AG08395 (cell line): Measurements from ENCODE around the gene PLIN1.
A peak's percentile ranks its signal among the peaks of the same experiment; 100 is the strongest.
"Not testable (repeated sequence)": the region's sequence is repeated elsewhere in the genome, so short reads cannot be mapped to it uniquely, and the experiment has no call there.

Experiments used
- DNase-seq: peaks from one replicate; pipeline ENCODE4 v3.0.0; 2012; ENCODE audit warnings: mixed read lengths, low spot score

The PLIN1 gene, protein sequence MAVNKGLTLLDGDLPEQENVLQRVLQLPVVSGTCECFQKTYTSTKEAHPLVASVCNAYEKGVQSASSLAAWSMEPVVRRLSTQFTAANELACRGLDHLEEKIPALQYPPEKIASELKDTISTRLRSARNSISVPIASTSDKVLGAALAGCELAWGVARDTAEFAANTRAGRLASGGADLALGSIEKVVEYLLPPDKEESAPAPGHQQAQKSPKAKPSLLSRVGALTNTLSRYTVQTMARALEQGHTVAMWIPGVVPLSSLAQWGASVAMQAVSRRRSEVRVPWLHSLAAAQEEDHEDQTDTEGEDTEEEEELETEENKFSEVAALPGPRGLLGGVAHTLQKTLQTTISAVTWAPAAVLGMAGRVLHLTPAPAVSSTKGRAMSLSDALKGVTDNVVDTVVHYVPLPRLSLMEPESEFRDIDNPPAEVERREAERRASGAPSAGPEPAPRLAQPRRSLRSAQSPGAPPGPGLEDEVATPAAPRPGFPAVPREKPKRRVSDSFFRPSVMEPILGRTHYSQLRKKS

DNA sequence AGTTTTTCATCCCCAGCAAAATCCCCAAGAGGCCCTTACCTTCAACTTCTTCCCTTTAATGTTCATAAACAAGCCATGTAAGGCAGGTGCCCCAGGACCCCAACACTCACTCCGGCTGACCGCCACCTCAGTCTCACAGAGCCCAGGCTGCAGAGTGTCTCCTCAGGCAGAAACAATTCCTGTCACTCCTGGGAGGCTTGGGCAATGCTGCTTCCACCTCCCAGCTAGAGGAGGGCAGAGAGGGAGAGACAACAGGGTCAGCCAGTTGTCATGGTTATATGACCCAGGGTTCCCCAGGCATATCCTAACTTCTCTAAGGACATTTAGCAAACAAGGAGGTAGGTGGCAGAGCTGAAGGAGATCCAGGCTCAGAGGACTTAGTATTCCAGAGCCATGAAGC lies at the start of gene PLIN1:
PLIN1 (minus strand) TSS at position 156 of the 400 bp plus-strand sequence. CDS start 1,878 bp downstream, outside the sequence.
- no peak for DNase-seq

DNA sequence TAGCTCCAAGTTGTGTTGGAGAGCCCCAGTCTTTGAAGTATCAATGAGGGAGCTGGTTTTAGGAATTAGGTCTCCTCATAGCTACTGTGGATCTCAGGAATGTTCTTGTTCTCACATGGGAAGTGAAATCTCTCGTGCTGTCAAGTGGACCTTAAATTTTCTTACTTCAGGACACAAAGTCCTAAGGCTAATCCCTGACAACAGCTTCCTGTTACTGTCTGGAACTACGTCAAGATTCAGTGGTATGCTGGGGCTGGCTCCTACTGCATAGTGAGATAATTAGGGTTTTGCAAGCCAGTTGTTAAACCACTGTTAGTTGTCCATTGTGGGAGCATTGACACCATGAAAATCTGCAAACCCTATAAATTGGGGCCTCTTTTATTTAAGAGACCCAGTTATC lies 49.1 kb upstream of the PLIN1 start:
- peak; percentile 31 for DNase-seq

DNA sequence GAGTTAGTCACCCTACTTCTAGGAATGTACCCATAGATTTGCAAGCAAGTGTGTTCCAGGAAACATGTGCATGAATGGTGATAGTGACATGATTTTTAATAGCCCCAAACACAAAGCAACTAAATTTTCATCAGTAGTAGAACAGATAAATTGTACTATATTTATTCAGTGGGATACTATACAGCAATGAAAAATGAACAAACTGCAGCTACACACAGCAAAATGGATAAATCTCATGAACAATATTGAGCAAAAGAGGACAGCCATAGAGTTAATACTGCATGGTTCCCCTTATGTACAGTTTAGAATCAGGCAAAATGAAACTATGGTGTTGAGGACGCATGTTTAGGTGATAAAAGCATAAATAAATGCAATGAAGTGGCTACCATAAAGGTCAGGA lies 45.9 kb upstream of the PLIN1 start:
- no peak for DNase-seq

DNA sequence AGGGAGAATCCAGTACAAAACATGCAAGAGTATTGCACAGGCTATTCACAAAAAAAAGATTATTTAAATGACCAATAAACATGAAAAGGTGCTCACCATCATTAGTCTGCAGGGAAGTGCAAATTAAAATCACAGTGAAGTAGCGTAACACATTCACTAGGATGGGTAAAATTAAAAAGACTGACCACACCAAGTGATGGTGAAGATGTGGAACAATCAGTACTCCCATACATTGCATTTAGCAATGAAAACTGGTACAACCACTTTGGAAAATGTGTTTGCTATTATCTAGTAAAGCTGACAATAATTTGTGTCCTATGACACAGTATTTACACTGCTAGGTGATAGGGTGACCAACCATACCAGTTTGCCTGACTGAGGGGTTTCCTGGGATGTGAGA lies 45.5 kb upstream of the PLIN1 start:
- DNase-seq, result no peak

DNA sequence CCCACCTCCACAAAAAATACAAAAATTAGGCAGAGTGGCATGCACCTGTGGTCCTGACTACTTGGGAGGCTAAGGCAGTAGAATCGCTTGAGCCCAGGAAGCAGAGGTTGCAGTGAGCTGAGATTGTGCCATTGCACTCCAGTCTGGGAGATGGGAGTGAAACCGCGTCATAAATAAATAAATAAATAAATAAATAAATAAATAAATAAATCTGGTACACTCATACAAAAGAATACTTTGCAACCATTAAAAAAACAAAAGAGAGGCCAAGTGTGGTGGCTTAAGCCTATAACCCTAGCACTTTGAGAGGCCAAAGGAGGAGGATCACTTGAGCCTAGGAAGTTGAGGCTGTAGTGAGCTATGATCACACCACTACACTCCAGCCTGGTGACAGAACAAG lies 43.9 kb upstream of the PLIN1 start:
- DNase-seq, result no peak

DNA sequence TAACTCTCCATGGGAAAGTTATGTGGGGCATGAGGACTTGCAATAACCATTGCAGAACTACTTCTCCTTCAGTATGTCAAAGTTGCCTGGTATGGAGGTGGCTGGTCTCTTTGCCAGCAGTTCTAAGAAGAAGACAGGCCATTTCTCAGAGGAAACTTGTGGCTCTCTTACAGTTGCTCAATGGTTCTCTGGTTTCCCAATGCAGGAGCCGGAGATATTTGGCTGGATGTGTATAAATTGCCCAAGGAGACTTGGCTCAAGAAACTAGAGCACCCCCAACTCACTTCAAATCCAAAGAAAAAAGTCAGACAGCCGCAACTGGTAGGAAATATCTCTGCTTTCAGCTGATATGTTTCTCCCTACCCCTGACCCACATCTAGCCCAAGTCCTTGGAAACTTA lies 35.6 kb upstream of the PLIN1 start:
- DNase-seq, result no peak

DNA sequence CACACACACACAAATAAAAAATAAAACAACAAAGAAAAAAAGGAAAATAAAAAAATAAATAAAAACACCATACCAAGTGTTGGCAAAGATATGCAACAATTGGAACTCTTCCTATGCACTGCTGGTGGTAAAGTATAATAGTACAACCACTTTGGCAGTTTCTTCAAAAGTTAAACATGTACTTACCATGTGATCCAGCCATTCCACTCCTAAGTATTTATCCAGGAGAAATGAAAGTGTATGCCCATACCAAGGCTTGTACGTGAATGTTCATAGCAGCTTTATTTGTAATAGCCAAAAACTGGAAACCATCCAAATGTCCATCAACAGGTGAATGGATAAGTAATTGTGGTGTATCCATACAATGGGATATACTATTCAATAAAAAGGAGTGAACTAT lies 28.4 kb upstream of the PLIN1 start:
- no peak for DNase-seq

DNA sequence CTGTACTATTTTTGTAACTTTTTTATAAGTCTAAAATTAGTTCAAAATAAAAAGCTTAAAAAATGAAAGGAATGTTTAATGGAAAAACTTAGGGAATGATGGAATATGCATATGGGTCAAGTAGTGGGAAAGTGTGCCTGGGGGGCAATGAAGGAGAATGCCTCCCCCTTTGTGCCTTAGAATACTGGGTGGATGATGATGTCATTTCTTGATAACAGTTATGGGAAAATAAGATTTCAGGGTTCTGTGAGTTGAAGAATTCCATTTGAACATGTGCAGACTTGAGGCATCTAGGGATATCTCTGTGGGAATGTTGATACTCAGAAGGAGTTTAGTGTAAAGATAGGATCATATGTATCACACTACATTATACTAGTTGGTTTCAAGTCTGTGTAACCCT lies 25.2 kb upstream of the PLIN1 start:
- DNase-seq, result no peak

DNA sequence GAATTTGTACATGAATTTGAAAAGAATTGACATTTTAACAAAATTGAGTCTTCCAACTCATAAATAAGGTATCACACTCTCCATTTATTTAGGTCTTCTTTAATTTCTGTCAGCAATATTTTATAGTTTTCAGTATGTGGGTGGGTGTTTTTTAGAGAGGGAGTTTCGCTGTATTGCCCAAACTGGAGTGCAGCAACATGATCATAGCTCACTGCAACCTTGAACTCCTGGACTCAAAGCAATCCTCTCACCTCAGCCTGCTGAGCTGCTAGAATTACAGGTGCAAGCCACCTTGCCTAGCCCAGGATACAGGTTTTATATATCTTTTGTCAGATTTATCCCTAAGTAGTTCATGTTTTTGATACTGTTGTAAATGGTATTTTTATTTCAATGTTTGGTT lies 16.0 kb upstream of the PLIN1 start:
- DNase-seq, result no peak

DNA sequence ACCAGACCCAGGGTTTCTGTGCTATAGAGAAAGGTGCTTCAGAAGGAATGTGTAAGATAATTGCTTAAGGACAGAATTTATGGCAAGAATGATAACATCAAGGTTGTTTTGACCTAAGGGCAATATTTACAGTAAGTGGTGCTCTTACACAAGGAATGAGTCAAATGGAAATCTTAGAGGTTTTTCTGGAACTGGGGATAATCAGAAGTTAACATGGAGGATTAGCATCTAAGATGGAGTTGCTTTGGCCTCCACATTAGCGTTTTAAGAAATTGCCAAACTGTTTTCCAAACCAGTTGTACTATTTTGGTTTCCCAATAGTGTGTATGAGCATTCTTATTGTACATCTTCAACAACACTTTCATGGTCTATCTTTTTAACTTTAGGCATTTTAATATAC lies 14.5 kb upstream of the PLIN1 start:
- DNase-seq, result no peak

DNA sequence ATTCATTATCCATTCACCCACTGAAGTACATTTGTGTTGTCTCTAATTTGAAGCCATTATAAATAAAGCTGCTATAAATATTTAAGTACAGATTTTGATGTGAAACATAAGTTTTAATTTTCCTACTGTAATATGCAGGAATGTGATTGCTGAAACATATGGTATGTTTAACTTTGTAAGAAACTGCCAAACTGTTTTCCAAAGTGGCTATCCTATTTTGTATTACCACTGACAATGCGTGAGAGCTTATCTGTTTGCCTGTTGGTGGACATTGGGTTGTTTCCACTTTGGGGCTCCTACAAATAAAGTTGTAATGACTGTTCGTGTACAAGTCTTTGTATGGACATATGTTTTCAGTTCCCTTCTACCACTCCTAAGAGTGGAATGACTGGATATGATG lies 13.9 kb upstream of the PLIN1 start:
- no peak for DNase-seq

DNA sequence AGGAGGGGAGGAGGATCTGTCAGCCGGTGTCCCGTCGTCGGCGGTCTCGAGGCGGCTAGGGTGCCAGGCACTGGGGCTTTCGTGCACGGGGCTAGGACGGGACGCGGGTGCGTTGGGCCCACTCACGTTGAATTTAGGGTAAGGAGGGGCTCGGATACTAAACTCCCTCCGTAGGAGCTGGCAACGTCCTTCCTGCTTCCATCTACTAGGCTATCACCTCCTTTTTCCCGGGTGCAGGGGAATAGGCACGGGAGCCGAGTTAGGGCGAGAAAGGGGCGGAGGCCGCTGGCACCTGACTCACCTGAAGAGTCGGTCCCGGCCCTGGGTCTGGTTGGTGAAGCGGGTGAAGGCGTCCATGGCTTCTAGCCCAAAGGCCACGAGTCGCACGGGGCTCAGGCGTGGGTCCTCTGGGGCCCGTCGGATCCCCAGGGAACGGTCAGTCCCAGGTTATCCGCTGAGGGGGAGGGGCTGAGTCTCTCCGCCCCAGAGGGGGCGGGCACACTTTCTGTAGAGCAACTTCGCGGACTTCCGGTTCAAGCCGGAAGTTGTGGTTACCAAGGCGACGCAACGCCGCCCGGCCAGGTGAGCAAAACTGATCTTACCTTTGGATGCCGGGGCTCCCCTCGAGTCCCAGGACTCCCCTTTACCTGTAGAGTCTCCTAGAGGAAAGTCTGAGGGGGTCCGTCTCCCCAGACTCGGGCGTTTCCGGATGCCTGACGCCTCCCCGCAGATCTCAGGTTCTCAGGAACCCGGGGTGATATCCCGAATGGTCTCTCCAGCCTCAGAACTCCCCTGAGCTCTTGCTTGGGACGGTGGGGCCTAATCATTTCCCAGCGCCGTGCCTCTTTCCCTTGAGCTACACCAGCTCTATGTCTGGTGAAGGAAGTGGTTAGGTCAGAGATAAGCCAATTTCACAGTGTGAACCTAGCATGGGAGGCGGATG lies 11.4 kb upstream of the PLIN1 start, which contains the start of the genes PEX11A and WDR93:
PEX11A (minus strand) TSS at position 479 of the 943 bp plus-strand sequence; CDS start at position 357, 122 bp downstream.
WDR93 (plus strand) TSS at position 536 of the 943 bp plus-strand sequence. CDS start 10,936 bp downstream, outside the sequence.
- peak; percentile 86 for DNase-seq

DNA sequence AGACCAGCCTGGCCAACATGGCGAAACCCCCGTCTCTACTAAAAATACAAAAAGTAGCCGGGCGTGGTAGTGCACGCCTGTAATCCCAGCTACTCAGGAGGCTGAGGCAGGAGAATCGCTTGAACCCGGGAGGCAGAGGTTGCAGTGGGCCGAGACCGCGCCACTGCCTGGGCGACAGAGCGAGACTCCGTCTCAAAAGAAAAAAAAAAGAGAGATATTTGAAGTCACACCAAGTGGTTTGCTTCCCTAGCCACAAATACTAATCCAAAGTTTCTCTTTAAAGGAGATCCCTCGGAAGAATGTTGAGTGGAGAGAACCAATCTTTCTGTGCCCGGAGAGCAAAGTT lies 10.7 kb upstream of the PLIN1 start:
- not testable (repeated sequence) for DNase-seq

DNA sequence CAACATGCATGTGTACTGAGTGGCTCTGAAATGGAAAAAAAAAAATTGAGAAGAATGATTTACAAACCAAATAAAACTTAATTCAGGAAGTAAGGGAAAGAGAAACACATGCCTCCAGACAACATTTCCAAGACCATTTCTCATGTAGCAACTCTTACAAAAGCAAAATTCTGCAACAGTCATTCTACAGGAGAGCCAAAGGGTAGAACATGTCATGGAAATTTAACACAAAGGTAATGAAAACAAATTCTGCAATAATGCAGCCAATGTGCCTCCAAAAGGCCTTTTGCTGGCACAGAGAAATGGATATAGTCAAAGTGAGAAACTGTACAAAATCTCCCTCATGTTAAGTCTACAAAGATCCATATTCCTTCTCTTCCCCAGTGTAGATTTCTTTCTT lies 7.4 kb upstream of the PLIN1 start:
- DNase-seq, result no peak

DNA sequence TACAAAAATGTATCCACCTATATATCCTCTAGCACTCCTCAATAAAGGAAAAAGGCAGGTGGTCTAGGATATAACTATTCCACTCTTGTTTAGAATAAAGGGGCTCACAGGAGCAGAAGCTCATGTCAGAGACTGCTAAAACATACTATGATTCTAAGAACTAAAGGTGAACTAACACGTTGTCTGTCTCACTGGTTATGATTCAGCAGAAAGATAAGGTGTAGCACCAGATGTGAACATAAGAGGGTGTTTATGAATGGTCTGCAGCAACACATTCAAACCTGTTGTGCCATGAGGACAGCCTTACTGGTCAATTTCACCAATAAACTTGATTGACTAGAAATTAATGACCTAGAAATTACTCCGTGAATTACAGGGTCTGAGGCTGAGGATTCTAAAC lies 6.8 kb upstream of the PLIN1 start:
- DNase-seq, result no peak

DNA sequence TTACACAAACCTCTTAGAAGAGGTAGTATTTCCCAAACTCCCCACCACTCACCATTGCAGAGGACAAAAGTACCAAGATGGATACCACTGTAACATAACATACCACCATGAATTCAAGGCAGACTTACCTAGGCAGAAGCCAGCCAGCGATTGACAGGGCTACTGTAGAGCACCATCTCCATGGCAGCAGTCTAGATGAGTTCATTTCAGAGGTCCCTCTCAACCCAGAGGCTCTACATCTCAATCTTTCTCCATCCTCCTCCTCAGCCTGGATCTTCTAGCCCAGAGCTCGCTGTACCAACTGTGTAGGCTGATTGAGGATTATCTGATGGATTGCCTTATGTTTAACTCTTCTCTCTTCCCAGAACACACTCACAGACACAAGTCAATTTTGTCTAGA lies 2.0 kb upstream of the PLIN1 start:
- no peak for DNase-seq

DNA sequence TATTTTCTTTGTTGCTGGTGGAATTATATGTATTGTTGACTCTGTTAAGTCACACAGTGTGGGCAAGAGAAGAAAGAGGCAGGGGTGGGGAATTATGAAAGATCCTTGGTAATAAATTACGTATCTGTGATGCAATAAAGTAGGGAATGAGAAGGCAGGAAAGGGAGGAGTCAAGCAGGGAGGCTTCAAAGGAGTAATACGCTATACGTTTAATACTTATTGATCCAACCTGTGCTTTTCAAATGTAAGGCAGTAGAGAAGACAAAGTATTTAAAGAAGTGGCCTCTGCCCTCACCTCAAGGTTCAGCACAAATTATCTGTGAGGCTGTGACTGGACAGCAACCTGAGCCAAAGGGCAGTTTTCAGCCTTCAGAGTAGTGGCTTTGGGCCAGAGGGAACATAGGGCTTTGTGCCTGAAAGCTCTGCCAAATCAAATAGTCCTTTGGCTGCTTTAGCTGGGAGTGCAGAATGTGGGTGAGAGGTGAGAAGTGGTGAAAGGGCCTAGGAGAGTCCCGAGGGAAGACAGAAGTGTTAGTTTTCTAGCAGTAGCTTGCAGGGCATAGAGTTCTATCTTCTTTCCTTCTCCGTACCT lies 1.2 kb upstream of the PLIN1 start:
- DNase-seq, result peak; percentile 70

DNA sequence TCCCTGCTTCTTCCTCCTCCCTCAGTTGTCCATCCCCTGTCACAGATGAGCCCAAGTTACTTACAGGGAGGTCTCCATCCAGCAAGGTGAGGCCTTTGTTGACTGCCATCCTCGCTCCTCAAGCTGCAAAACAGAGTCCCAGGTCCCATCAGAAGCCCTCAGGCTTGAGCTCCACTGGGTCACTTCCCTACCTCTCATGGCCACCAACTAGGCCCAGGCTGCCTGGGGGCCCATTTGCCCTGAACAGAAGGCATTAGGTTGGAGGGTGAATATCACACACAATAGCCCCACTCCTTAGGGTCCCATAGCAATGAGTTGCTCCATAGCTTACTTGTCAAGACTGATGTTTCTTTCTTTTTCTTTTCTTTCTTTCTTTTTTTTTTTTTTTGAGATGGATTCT lies 1.8 kb downstream of the PLIN1 start:
- DNase-seq, result no peak

DNA sequence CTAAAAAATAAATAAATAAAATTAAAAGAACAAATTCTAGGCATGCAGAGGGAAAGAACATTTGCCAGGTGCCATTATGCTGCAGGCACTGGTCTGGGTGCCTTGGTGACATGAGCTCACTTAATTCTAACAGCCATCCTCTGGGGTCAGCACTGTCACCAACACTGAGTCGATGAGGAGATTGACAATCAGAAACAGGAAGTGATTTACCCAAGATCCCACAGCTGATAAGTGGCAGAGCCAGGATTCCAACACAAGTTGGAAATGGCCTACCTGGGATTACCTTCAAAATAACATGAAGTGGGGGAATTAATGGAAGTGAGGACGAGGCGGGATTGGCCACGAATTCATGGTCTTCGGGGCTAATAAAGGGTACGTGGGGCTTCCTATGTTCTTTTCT lies 3.6 kb downstream of the PLIN1 start:
- no peak for DNase-seq

DNA sequence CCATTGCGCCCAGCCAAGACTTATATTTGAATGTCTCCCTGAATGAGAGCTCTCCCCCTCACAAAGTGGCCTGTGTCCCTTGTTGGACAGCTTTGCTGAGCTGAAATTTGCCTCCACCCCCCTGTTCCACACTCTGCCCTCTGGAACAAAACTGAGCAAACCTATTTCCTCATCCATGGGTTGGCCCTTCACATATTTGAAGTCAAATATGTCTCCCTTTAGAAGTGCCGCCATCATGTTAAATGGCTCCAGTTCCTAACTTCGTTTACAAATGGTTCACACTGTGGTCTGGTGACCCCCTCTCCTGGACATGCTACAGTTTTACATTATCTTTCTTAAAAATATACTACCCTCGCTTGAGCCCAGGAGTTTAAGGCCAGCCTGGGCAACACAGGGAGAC lies 4.6 kb downstream of the PLIN1 start:
- no peak for DNase-seq

DNA sequence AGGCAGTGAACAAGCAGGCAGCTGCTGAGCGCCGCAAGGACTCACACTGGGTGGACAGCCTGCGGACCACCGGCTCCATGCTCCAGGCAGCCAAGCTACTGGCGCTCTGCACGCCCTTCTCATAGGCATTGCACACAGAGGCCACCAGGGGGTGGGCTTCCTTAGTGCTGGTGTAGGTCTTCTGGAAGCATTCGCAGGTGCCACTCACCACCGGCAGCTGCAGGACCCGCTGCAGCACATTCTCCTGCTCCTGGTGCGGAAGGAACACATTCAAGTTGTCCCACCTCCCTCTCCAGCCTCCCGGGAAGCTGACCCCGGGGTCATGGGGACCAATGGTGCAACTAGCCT lies 6.0 kb downstream of the PLIN1 start:
- no peak for DNase-seq
